GM19193 (cell line): ENCODE data around the gene TNFRSF1B.

Experiments
- POLR2A ChIP-seq: IDR thresholded peaks from 4 replicates; pipeline ENCODE4 v1.6.1; 2011; ENCODE audit not compliant: insufficient read depth, insufficient read length; ENCODE audit errors: extremely low read depth

TNFRSF1B gene

GRCh38 chr1:12202190-12202497 lies 35.4 kb downstream of the TNFRSF1B start:
- peak; percentile 12 for TF ChIP-seq POLR2A

GRCh38 chr1:12202577-12202976 lies 35.8 kb downstream of the TNFRSF1B start:
- TF ChIP-seq POLR2A = no peak

- TF ChIP-seq POLR2A = no peak
These were observed 36.6 kb downstream of the TNFRSF1B start for GRCh38 chr1:12203216-12204007.

- TF ChIP-seq POLR2A = no peak
These were observed 37.3 kb downstream of the TNFRSF1B start for GRCh38 chr1:12204140-12204539.

- no peak for TF ChIP-seq POLR2A
These were observed 38.2 kb downstream of the TNFRSF1B start for GRCh38 chr1:12204754-12205658.

- TF ChIP-seq POLR2A = no peak
These were observed 39.4 kb downstream of the TNFRSF1B start for GRCh38 chr1:12206238-12206637.

- no peak for TF ChIP-seq POLR2A
These were observed 40.1 kb downstream of the TNFRSF1B start for GRCh38 chr1:12206792-12207424.

GRCh38 chr1:12208271-12208670 lies 41.5 kb downstream of the TNFRSF1B start:
- no peak for TF ChIP-seq POLR2A

- TF ChIP-seq POLR2A = peak; percentile 28
These were observed 42.1 kb downstream of the TNFRSF1B start for GRCh38 chr1:12208764-12209494.

- no peak for TF ChIP-seq POLR2A
These were observed 42.7 kb downstream of the TNFRSF1B start for GRCh38 chr1:12209495-12209832.

GRCh38 chr1:12215118-12215961 lies 48.5 kb downstream of the TNFRSF1B start:
- TF ChIP-seq POLR2A = no peak

GRCh38 chr1:12219800-12220199 lies 53.0 kb downstream of the TNFRSF1B start:
- TF ChIP-seq POLR2A = no peak

- TF ChIP-seq POLR2A = no peak
These were observed 54.1 kb downstream of the TNFRSF1B start for GRCh38 chr1:12220890-12221289.

GRCh38 chr1:12228979-12229378 lies 62.2 kb downstream of the TNFRSF1B start:
- no peak for TF ChIP-seq POLR2A
